ENCODE measurements around the gene GLIS1. TPM values are rescaled to one million over a fixed set of nuclear protein-coding genes. Genes with fewer than 3 reads are reported as not detected.

Gene GLIS1
- polyA plus RNA-seq, 1 donor (not counting 4 experiments of a cell fraction or from before 2014, with no cell fraction given) = not detected

DNA sequence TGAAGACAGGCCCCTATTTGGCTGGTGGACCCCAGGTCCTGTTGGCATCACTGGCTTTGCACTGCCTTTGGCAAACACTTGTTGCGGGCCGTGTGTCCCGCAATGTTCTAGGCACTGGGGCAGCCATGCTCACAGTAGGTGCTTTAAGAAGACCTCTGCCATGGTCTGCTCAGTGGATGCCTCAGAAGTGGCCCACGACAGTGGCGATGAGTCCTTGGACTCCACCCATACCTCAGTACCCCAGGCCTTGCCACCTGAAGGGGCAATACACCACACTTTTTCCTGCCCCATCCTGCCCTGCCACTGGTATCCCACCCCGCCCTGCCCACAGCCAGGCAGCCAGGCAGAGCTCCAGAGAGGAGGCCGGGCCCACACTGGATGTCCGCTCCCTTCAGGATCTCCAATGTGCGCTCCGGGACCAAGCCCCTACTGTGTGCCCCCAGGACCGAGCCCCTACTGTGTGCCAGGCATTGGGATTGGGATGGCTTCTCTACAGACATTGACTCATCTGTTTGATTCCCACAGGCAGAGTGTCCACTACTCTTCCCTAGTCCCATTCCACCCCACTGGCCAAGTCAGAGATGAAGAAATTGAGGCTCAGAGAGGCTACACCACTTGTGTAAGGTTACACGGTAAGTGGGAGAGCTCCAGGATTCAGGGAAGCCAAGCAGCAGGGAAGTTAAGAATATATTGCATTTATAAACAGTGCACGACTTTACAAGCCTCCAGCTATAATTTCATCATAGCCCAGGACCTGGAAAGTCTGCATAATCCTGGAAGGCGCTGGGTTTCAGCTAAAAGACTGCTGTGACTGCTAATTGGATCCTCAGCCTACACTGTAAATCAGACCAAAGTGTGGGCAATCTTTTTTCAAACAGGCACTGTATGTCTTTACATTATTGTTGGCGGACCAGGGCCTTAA is 178.1 kb downstream of the GLIS1 start:
- Histone ChIP-seq H3K36me3 (ENCODE audit: control insufficient read depth in 2 of 2, extremely low read depth in 1 of 2, insufficient read depth in 2 of 2, low read length in 2 of 2) (no peaks in the 10 kb centered on the region), H3K4me3 (ENCODE audit: control insufficient read depth in 2 of 3, extremely low read depth in 1 of 3, insufficient read depth in 2 of 3, low read depth in 1 of 3, low read length in 3 of 3) (no peak overlapping the region), H3K27me3 (ENCODE audit: control insufficient read depth, extremely low read depth, insufficient read depth, low read length) (no peaks in the 10 kb centered on the region), H3K27ac (ENCODE audit: control insufficient read depth, insufficient read depth, low read length) (no peak overlapping the region), H2AFZ (ENCODE audit: control insufficient read depth, low read length) (no peak overlapping the region), H3K9me1 (ENCODE audit: control insufficient read depth, extremely low read depth, insufficient read depth, low read length) (no peaks in the 10 kb centered on the region), H3K4me2 (ENCODE audit: control insufficient read depth, extremely low read depth, insufficient read depth, low read depth, low read length) (no peak overlapping the region), H3K4me1 (ENCODE audit: control insufficient read depth, extremely low read depth, insufficient read depth, low read length) (no peaks in the 10 kb centered on the region), H4K20me1 (ENCODE audit: control insufficient read depth, extremely low read depth, insufficient read depth, low read length) (no peaks in the 10 kb centered on the region), H3K79me2 (ENCODE audit: control insufficient read depth, insufficient read depth, low read length) (no peaks in the 10 kb centered on the region), H3K9me3 (ENCODE audit: control insufficient read depth, low read depth, low read length) (peaks cover 2% of the 10 kb centered on the region), H3K9ac (ENCODE audit: control insufficient read depth, extremely low read depth, insufficient read depth, low read length) (no peak overlapping the region)
- DNase-seq (ENCODE audit: low read depth, low spot score) (no peak), FAIRE-seq (no peak)
- dilution Hi-C loops (cut with MboI; ENCODE audit: extremely low pct_ligation_motif_present, low sequenced_read_pairs) = no loop called here
- TF ChIP-seq EZH2 (IDR thresholded peaks at IDR 0.05; ENCODE audit: low read length) = no peak

DNA sequence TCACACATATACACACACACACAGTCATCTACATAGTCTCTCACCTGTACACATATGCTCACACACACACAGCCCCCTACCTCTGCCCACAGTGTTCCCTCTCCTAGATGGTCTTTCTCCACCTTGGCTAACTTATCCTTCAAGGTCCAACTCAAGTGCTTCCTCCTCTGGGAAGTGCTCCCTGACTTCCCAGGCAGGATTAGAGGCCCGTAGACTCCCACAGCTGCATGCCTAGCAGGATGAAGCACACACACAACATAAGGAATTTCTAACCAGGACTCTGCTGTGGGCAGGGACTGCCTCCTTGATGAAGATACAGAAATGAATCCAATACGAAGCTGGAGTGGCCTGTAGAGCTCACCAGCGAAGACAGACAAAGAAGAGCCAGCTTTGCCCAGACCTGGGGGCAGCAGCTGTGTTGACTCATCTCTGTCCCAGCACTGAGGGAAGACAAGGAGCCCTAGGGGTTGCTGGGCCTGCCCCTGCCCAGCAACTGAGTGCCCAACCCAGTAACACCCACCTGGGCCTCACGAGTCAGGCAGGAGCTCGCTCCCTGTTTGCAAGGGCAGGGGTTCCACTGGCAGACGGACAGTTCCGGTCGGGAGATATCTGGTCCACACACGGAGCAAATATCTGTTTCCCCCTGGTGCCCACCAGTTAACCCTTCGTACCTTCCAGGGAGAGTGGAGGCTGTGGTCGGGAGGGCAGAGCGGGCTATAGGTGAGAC is 178.9 kb downstream of the GLIS1 start:
- no peak for FAIRE-seq
- no peak overlapping the region for H3K4me3 ChIP-seq (ENCODE audit: control insufficient read depth in 2 of 3, extremely low read depth in 1 of 3, insufficient read depth in 2 of 3, low read depth in 1 of 3, low read length in 3 of 3)
- H3K9me1 ChIP-seq (ENCODE audit: control insufficient read depth, extremely low read depth, insufficient read depth, low read length) = no peaks in the 10 kb centered on the region
- no peak overlapping the region for H2AFZ ChIP-seq (ENCODE audit: control insufficient read depth, low read length)
- H3K79me2 ChIP-seq (ENCODE audit: control insufficient read depth, insufficient read depth, low read length) = no peaks in the 10 kb centered on the region
- H3K9me3 ChIP-seq (ENCODE audit: control insufficient read depth, low read depth, low read length) = peaks cover 2% of the 10 kb centered on the region
- H3K27ac ChIP-seq (ENCODE audit: control insufficient read depth, insufficient read depth, low read length) = no peak overlapping the region
- H3K9ac ChIP-seq (ENCODE audit: control insufficient read depth, extremely low read depth, insufficient read depth, low read length) = no peak overlapping the region
- no peaks in the 10 kb centered on the region for H4K20me1 ChIP-seq (ENCODE audit: control insufficient read depth, extremely low read depth, insufficient read depth, low read length)
- DNase-seq (ENCODE audit: low read depth, low spot score) = no peak
- no peaks in the 10 kb centered on the region for H3K4me1 ChIP-seq (ENCODE audit: control insufficient read depth, extremely low read depth, insufficient read depth, low read length)
- TF ChIP-seq, protein P1, sequence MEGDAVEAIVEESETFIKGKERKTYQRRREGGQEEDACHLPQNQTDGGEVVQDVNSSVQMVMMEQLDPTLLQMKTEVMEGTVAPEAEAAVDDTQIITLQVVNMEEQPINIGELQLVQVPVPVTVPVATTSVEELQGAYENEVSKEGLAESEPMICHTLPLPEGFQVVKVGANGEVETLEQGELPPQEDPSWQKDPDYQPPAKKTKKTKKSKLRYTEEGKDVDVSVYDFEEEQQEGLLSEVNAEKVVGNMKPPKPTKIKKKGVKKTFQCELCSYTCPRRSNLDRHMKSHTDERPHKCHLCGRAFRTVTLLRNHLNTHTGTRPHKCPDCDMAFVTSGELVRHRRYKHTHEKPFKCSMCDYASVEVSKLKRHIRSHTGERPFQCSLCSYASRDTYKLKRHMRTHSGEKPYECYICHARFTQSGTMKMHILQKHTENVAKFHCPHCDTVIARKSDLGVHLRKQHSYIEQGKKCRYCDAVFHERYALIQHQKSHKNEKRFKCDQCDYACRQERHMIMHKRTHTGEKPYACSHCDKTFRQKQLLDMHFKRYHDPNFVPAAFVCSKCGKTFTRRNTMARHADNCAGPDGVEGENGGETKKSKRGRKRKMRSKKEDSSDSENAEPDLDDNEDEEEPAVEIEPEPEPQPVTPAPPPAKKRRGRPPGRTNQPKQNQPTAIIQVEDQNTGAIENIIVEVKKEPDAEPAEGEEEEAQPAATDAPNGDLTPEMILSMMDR (optimal IDR thresholded peaks at IDR 0.05 in 1 of 3, IDR thresholded peaks at IDR 0.05 in 1 of 3, conservative IDR thresholded peaks at IDR 0.05 in 1 of 3; ENCODE audit: extremely low read depth in 1 of 3, insufficient read depth in 2 of 3, low read length in 3 of 3) = no peak
- TF ChIP-seq EZH2 (IDR thresholded peaks at IDR 0.05; ENCODE audit: low read length) = no peak
- H3K27me3 ChIP-seq (ENCODE audit: control insufficient read depth, extremely low read depth, insufficient read depth, low read length) = no peaks in the 10 kb centered on the region
- no peaks in the 10 kb centered on the region for H3K36me3 ChIP-seq (ENCODE audit: control insufficient read depth in 2 of 2, extremely low read depth in 1 of 2, insufficient read depth in 2 of 2, low read length in 2 of 2)
- dilution Hi-C loops (cut with MboI; ENCODE audit: extremely low pct_ligation_motif_present, low sequenced_read_pairs) = no loop called here
- no peak overlapping the region for H3K4me2 ChIP-seq (ENCODE audit: control insufficient read depth, extremely low read depth, insufficient read depth, low read depth, low read length)

Measured in keratinocyte (primary cell).